GM18526 (cell line): Measurements from ENCODE around the gene SUN5.

Experiments
- POLR2A ChIP-seq: IDR thresholded peaks from 3 replicates; pipeline ENCODE4 v1.6.1; 2011; ENCODE audit not compliant: insufficient read length; ENCODE audit errors: extremely low read depth

Gene SUN5

DNA sequence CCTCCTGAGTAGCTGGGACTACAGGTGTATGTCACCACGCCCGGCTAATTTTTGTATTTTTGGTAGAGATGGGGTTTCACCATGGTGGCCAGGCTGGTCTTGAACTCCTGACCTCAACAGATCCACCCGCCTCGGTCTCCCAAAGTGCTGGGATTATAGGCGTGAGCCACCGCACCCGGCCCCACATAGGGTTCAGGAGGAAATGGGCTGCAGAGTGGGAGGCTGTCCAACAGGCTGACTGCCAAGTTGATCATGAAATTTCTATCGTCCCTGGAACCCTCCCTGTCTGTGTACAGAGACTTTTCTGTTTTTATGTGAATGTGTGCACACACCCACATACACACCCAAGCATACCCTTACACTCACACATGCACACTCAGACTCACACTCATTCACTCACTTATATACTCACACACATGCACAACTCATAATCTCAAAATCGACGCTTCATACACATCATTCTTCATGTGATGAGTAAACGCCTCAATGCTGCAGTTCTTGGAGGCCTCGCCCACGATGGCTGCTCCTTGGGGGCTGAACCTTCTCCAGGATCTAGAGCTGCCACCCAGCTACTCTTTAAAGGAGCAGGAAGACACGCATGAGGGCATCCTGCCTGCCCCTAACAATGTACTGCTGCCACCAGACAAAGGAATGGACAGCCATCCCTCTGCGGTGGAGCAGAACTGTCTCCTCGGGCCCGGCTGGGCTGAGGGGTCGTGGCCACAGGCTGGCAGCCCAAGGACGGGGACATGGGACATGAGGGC, 35.6 kb downstream of the SUN5 start:
- no peak for TF ChIP-seq POLR2A

GRCh38 chr20:32967961-32968457, 36.2 kb downstream of the SUN5 start:
- no peak for TF ChIP-seq POLR2A

- no peak for TF ChIP-seq POLR2A
These were observed 37.1 kb downstream of the SUN5 start for GRCh38 chr20:32966881-32967781.

GRCh38 chr20:32966382-32966781, 37.9 kb downstream of the SUN5 start:
- TF ChIP-seq POLR2A = no peak

DNA sequence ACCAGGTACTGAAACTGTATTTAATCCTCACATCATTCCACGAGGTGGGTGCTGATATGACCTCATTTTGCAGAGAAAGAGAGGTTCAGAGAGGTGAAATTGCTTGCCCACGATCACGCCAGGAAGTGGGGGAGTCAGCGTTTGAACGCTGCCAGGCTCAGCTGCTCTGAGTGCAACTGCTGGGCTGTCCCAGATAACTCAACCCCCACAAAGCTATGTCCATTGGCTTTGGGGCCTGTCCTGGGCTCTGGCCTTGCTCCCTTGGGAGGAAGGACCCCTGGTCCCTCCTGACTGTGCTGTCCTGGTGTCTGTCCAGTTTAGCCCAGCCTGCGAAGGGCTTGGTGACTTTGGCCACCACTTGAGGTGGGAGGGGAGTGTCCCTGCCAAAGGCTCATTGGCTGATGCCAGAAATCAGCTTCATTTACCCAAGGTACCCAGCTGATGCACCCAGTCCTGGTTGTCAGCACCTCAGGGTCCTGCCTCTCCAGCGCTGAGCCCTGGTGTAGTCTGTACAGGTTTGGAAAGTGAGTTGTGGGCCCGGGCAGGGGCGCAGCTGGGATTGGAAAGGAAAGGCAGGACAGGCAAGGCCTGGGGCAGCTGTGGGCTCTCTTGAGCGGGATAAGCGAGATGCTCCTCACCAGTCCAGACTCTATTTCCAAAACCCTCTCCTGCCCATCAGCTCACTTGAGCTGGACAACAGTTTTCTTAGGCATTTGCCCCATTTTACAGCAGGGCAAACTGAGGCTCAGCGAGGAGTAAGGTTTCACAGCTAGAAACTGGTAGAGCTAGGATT, 38.5 kb downstream of the SUN5 start:
- no peak for TF ChIP-seq POLR2A

DNA sequence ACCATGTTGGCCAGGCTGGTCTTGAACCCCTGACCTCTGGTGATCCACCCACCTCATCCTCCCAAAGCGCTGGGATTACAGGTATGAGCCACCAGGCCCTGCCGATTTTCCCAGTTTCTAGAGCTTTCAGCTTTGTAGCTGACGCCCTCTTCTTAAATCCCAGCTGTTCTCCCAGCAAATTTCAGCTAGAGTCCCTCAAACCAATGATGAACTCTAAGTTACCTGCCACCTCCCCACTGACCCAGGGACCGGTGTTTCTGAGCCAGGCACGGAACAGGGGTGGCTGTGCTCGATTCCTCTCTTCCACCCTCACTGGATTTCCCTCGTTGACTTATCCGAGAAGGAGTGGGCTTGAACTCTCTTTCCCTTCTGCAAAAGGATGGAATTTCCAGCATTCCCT, 39.1 kb downstream of the SUN5 start:
- TF ChIP-seq POLR2A = no peak

GRCh38 chr20:32964575-32964974, 39.7 kb downstream of the SUN5 start:
- no peak for TF ChIP-seq POLR2A

- TF ChIP-seq POLR2A = no peak
These were observed 41.1 kb downstream of the SUN5 start for GRCh38 chr20:32963176-32963575.

DNA sequence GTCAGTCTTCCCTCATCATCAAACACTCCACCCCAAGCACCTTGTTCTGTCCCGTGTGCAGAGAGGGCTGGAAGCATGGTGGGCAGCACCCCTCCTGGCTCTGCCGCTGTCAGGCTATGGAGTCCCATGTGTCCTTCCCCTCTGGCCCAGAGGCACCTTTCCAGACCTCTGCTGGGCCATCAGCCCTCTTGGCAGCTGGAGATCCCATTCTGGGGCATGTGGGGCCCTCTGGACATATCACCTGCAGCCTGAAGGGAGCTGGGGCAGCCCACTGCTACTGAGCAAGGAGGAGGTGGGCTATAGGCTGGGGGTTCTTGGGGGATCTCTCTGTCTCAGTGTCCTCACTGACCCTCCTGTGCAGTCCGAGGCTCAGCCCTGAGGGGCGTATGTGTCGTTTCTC, 42.2 kb downstream of the SUN5 start:
- TF ChIP-seq POLR2A = no peak

- no peak for TF ChIP-seq POLR2A
These were observed 43.1 kb downstream of the SUN5 start for GRCh38 chr20:32960849-32961731.

DNA sequence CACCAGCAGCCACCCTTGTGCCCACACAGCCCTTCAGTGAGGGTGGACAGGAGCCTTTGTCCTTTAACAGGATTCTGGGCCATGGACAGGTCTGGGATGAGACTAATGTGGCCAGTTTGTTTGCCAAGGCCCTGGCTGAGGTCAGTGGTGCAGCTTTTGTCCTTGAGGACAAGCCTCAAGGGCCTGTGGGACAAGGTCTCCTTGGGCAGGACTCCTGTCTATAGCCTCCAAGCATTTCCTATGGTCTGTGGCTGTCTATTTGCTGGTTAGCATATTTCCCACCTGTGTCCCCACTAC, 44.1 kb downstream of the SUN5 start:
- TF ChIP-seq POLR2A = no peak

- TF ChIP-seq POLR2A = no peak
These were observed 44.6 kb downstream of the SUN5 start for GRCh38 chr20:32959351-32960221.

DNA sequence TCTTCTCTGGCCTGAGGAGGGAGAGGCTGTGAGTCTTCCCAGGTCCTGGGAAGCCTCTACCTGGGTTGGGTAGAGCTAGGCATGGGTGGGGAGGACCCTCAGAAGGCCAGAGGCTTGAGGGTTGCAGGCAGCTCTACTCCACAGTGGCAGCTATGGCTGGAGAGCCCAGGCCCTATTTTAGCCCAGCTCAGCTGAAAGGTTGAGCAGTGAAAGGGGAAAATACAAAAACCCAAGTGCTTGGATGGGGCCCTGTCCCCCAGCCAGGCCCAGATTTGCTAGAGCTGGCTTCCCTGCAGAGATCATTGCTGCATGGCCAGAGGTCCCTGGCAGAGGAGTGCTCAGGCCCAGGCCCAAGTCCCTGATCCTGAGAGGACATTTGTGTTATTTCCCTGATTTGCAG, 45.7 kb downstream of the SUN5 start:
- no peak for TF ChIP-seq POLR2A

DNA sequence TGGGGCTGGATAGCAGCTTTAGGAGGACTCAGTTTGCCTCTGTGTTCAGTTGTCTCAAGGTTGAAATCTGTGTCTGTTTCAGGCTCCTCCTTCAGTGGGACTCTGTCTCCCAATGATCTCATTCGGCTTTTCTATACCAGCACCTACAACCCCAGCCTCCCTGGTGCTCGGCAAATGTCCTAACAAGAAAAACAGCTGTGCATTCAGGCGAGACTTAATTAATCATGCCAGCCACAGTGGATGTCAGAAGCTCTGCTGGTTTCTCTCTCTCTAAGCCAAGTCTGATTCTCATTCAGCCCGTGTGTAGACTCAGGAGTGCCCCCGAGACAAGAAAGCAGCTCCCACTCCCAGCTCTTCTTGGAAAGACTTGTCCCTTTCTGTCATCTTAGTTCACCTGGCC, 46.8 kb downstream of the SUN5 start:
- no peak for TF ChIP-seq POLR2A
